ENCODE measurements around the gene CNST. TPM values are rescaled to one million over a fixed set of nuclear protein-coding genes. Genes with fewer than 3 reads are reported as not detected.

Gene CNST
- total RNA-seq, 1 experiment from 2014 or later = 21.0 TPM

GRCh38 chr1:246526915-246527314, 39.3 kb upstream of the CNST start:
- H3K9me3 ChIP-seq (ENCODE audit: low read depth, low read length, poor library complexity, severe bottlenecking) = peaks cover 9% of the 10 kb centered on the region
- no peak overlapping the region for H3K27ac ChIP-seq (ENCODE audit: low read depth, low read length, poor library complexity, severe bottlenecking)
- no peaks in the 10 kb centered on the region for H3K27me3 ChIP-seq (replicated peaks; ENCODE audit: insufficient read depth, low read depth, low read length, poor library complexity)
- no peak for TF ChIP-seq CTCF (conservative IDR thresholded peaks at IDR 0.05; ENCODE audit: low read depth, low read length)
- TF ChIP-seq EZH2 (IDR thresholded peaks at IDR 0.05; ENCODE audit: borderline replicate concordance, low read depth, low read length, poor library complexity, severe bottlenecking) = no peak
- intact Hi-C loops (cut with micrococcal nuclease; ENCODE audit: unreplicated experiment) = no loop called here
- no TSS peak for BruUV-seq (replicated peaks)
- DNase-seq (ENCODE audit: low spot score) = no peak
- no peak overlapping the region for H3K4me3 ChIP-seq (ENCODE audit: low read depth, low read length, poor library complexity, severe bottlenecking)
- CTCF ChIA-PET = no interaction called here
- H3K36me3 ChIP-seq (ENCODE audit: insufficient read depth, low read length, poor library complexity, severe bottlenecking) = no peaks in the 10 kb centered on the region
- peaks cover 5% of the 10 kb centered on the region for H3K4me1 ChIP-seq (ENCODE audit: insufficient read depth, low read length, poor library complexity, severe bottlenecking)
- POLR2A ChIA-PET (ENCODE audit: low non-redundant PET) = no interaction called here

- Histone ChIP-seq H3K27ac (ENCODE audit: low read depth, low read length, poor library complexity, severe bottlenecking) (no peak overlapping the region), H3K4me1 (ENCODE audit: insufficient read depth, low read length, poor library complexity, severe bottlenecking) (peaks cover 5% of the 10 kb centered on the region), H3K27me3 (replicated peaks; ENCODE audit: insufficient read depth, low read depth, low read length, poor library complexity) (no peaks in the 10 kb centered on the region), H3K36me3 (ENCODE audit: insufficient read depth, low read length, poor library complexity, severe bottlenecking) (no peaks in the 10 kb centered on the region), H3K9me3 (ENCODE audit: low read depth, low read length, poor library complexity, severe bottlenecking) (peaks cover 9% of the 10 kb centered on the region), H3K4me3 (ENCODE audit: low read depth, low read length, poor library complexity, severe bottlenecking) (no peak overlapping the region)
- TF ChIP-seq EZH2 (IDR thresholded peaks at IDR 0.05; ENCODE audit: borderline replicate concordance, low read depth, low read length, poor library complexity, severe bottlenecking) (no peak), CTCF (conservative IDR thresholded peaks at IDR 0.05; ENCODE audit: low read depth, low read length) (no peak)
- ChIA-PET CTCF (no interaction called here), POLR2A (ENCODE audit: low non-redundant PET) (no interaction called here)
- BruUV-seq (replicated peaks) = no TSS peak
- intact Hi-C loops (cut with micrococcal nuclease; ENCODE audit: unreplicated experiment) = no loop called here
- DNase-seq (ENCODE audit: low spot score) = no peak
These were observed 38.7 kb upstream of the CNST start for GRCh38 chr1:246527402-246528088.

- peaks cover 5% of the 10 kb centered on the region for H3K4me1 ChIP-seq (ENCODE audit: insufficient read depth, low read length, poor library complexity, severe bottlenecking)
- H3K4me3 ChIP-seq (ENCODE audit: low read depth, low read length, poor library complexity, severe bottlenecking) = no peak overlapping the region
- H3K27ac ChIP-seq (ENCODE audit: low read depth, low read length, poor library complexity, severe bottlenecking) = no peak overlapping the region
- CTCF ChIA-PET = no interaction called here
- H3K36me3 ChIP-seq (ENCODE audit: insufficient read depth, low read length, poor library complexity, severe bottlenecking) = no peaks in the 10 kb centered on the region
- POLR2A ChIA-PET (ENCODE audit: low non-redundant PET) = no interaction called here
- BruUV-seq (replicated peaks) = no TSS peak
- TF ChIP-seq EZH2 (IDR thresholded peaks at IDR 0.05; ENCODE audit: borderline replicate concordance, low read depth, low read length, poor library complexity, severe bottlenecking) (no peak), CTCF (conservative IDR thresholded peaks at IDR 0.05; ENCODE audit: low read depth, low read length) (peak; percentile 28; the same call in 1 of the 2 replicates)
- peak; percentile 46 for DNase-seq (ENCODE audit: low spot score)
- H3K9me3 ChIP-seq (ENCODE audit: low read depth, low read length, poor library complexity, severe bottlenecking) = peaks cover 9% of the 10 kb centered on the region
- intact Hi-C loops (cut with micrococcal nuclease; ENCODE audit: unreplicated experiment) = no loop called here
- no peaks in the 10 kb centered on the region for H3K27me3 ChIP-seq (replicated peaks; ENCODE audit: insufficient read depth, low read depth, low read length, poor library complexity)
These were observed 37.1 kb upstream of the CNST start for GRCh38 chr1:246528933-246529731.

All from A673 (cell line).